Vagina (tissue), 2 donors: Measurements from ENCODE around the gene TAF15. TPM values are rescaled to one million over a fixed set of nuclear protein-coding genes. Genes with fewer than 3 reads are reported as not detected.

Experiments
- DNase-seq, 2 donors: peaks; one replicate each; pipeline ENCODE4 v3.0.0-alpha.2; 2017; ENCODE audit errors: extremely low spot score in 2 of 2
- H3K27ac ChIP-seq: fragments of 200-600 bp; sonication (generic); one replicate; pipeline ENCODE4 v1.5.1; 2019
- H3K27me3 ChIP-seq: fragments of 200-600 bp; sonication (generic); one replicate; pipeline ENCODE4 v1.5.1; 2019
- H3K36me3 ChIP-seq, 2 donors: fragments of 200-600 bp; sonication (generic); one replicate each; pipeline ENCODE4 v1.5.1; 2017 to 2019
- H3K4me1 ChIP-seq: fragments of 200-600 bp; sonication (generic); one replicate; pipeline ENCODE4 v1.5.1; 2019
- H3K4me3 ChIP-seq, 2 donors: fragments of 200-600 bp; sonication (generic); 1 replicate in 1 of 2; 2 replicates in 1 of 2; pipeline ENCODE4 v1.5.1; 2016 to 2019
- H3K9me3 ChIP-seq: fragments of 200-600 bp; sonication (generic); one replicate; pipeline ENCODE4 v1.5.1; 2019
- POLR2A ChIP-seq, 2 donors: fragments of 450-650 bp; IDR thresholded peaks; one replicate each; pipeline ENCODE4 v1.6.1; 2017; ENCODE audit warnings: antibody characterized with exemption in 2 of 2, mild to moderate bottlenecking in 2 of 2, moderate library complexity in 2 of 2
- POLR2AphosphoS5 ChIP-seq, 2 donors: sonication (generic); formaldehyde crosslinking; IDR thresholded peaks; one replicate each; pipeline ENCODE4 v1.9.0; 2017; ENCODE audit warnings: antibody characterized with exemption in 2 of 2, mild to moderate bottlenecking in 2 of 2, low read depth in 1 of 2; ENCODE audit not compliant: insufficient read depth in 1 of 2
- intact Hi-C: fragments of 100-400 bp; cut with DNase I; formaldehyde crosslinking; loops from one replicate; pipeline ENCODE4 v1.15.1; 2023
- total RNA-seq: library from RNA; depleted of rRNA; stranded (reverse); fragments of >200 nt; gene quantifications from one replicate; pipeline ENCODE4 v1.2.3, GENCODE V29; 2016
- TF ChIP-seq, protein P1 (sequence below), 3 experiments: fragments of 450-650 bp in 2 of 3; fragments of 200-600 bp in 1 of 3; sonication (generic) in 1 of 3; IDR thresholded peaks; one replicate each; pipeline ENCODE4 v1.5.1; 2017 to 2019; ENCODE audit warnings: antibody characterized with exemption in 3 of 3, mild to moderate bottlenecking in 2 of 3, moderate library complexity in 2 of 3

TAF15 gene
- total RNA-seq, 1 donor from 2014 or later = 74.9 TPM

DNA sequence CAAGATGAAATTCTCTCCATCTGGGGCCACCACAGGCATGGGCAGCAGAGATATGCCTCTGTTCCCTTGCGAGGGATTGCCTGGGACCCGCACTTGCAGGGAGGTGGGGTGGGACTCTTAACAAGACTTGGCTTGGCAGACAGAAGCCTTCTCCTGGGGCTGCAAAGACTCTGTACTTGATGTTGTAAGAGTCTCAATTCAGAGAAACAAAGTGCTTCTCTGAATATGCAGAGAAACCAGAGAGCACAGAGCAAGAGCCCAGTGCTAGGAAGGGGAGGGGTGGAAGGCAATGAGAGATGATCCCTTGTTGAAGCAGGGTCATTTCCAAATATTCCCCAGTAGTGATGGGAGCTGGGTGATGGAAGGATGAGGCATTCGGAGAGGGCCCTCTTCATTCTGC lies 16.0 kb upstream of the TAF15 start:
- TF ChIP-seq POLR2A (IDR thresholded peaks at IDR 0.05) = no peak
- TF ChIP-seq, protein P1, sequence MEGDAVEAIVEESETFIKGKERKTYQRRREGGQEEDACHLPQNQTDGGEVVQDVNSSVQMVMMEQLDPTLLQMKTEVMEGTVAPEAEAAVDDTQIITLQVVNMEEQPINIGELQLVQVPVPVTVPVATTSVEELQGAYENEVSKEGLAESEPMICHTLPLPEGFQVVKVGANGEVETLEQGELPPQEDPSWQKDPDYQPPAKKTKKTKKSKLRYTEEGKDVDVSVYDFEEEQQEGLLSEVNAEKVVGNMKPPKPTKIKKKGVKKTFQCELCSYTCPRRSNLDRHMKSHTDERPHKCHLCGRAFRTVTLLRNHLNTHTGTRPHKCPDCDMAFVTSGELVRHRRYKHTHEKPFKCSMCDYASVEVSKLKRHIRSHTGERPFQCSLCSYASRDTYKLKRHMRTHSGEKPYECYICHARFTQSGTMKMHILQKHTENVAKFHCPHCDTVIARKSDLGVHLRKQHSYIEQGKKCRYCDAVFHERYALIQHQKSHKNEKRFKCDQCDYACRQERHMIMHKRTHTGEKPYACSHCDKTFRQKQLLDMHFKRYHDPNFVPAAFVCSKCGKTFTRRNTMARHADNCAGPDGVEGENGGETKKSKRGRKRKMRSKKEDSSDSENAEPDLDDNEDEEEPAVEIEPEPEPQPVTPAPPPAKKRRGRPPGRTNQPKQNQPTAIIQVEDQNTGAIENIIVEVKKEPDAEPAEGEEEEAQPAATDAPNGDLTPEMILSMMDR (IDR thresholded peaks at IDR 0.05) = no peak
- no peak for TF ChIP-seq POLR2AphosphoS5 (IDR thresholded peaks at IDR 0.05; ENCODE audit: insufficient read depth in 1 of 2, low read depth in 1 of 2)
- Histone ChIP-seq H3K4me3 (no peak overlapping the region), H3K9me3 (no peaks in the 10 kb centered on the region), H3K27me3 (no peaks in the 10 kb centered on the region), H3K4me1 (peaks cover 15% of the 10 kb centered on the region), H3K27ac (no peak overlapping the region), H3K36me3 (no peaks in the 10 kb centered on the region)
- peak in 1 of 2 donors; percentile 37 for DNase-seq
- intact Hi-C loops = no loop called here

DNA sequence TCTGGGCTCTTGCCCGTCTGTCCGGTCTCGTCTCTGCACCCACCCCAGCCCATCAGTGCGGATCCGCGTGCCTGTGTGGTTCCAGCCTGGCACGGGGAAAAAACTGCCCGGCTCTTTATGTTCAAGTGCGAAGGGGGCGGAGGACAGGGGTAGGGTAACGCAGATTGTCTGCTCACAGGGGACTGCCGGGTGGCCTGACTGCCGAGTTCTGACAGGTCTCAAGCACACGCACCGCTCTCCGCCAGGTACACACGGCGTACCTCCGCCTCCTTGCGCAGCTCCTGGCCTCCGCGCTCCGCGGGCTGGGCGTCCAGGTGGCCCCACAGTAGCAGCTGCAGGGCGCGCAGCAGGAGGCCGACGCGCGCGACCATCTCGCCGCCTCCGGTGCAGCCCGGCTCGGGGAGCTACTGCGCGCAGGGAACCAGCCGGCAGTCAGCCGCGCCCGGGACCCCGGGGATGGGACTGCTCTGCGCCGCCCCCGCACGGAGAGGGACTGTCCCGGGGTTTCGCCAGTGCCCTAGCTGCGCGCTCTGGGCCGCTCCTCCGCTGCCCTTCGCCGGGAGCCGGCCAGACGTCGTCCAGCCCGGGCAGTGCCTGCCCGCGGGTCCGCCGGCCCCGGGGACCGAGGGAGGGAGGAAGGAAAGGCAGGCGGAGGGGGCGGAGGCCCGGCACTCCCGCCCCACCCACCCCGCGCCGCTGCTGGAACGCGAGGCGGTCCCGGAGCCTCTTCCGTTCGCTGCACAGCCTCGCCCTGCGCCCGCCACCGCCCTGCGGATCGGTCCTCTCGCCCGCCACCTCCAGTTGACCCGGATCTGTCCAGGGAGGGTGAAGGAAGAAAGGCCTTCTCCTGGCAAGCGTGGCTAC lies 14.0 kb upstream of the TAF15 start, which contains the start of gene MMP28:
TSS of gene MMP28 (minus strand) at position 635 of the 864 bp plus-strand sequence. CDS start at position 371, 264 bp downstream.
- Histone ChIP-seq H3K36me3 (no peaks in the 10 kb centered on the region), H3K4me3 (peak within 1 kb of the TSS; percentile 55 to 62), H3K4me1 (peaks cover 11% of the 10 kb centered on the region), H3K27me3 (no peaks in the 10 kb centered on the region), H3K9me3 (no peaks in the 10 kb centered on the region), H3K27ac (no peak within 1 kb of the TSS)
- intact Hi-C loops = no loop called here
- TF ChIP-seq POLR2AphosphoS5 (IDR thresholded peaks at IDR 0.05; ENCODE audit: insufficient read depth in 1 of 2, low read depth in 1 of 2) = no peak
- TF ChIP-seq, protein P1 (IDR thresholded peaks at IDR 0.05) = no peak
- TF ChIP-seq POLR2A (IDR thresholded peaks at IDR 0.05) = no peak
- peak in 1 of 2 donors; percentile 46 for DNase-seq

DNA sequence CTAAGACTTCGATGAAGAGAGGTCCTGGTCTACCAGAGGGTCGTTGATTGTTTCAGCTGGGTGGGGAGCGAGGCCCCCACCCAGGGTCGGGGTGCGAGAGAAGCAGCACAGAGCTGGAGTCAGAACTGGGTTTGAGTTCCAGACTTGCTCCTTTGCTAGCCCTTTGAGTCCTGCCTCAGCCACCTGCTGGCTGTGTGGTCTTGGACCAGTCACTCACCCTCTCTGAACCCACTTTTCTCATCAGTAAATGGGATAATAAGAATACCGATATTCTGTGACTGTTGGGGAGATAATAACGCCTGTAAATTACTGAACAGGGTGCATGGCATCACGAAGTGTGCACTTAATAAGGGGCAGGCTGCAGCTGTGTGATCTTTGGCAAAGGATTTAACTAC lies 13.4 kb upstream of the TAF15 start:
- Histone ChIP-seq H3K4me3 (peak overlapping the region; percentile 55 to 62), H3K27ac (no peak overlapping the region), H3K36me3 (no peaks in the 10 kb centered on the region), H3K4me1 (peaks cover 15% of the 10 kb centered on the region), H3K27me3 (no peaks in the 10 kb centered on the region), H3K9me3 (no peaks in the 10 kb centered on the region)
- TF ChIP-seq, protein P1 (IDR thresholded peaks at IDR 0.05) = no peak
- no peak for TF ChIP-seq POLR2AphosphoS5 (IDR thresholded peaks at IDR 0.05; ENCODE audit: insufficient read depth in 1 of 2, low read depth in 1 of 2)
- TF ChIP-seq POLR2A (IDR thresholded peaks at IDR 0.05) = no peak
- DNase-seq = peak in 1 of 2 donors; percentile 61
- intact Hi-C loops = no loop called here

DNA sequence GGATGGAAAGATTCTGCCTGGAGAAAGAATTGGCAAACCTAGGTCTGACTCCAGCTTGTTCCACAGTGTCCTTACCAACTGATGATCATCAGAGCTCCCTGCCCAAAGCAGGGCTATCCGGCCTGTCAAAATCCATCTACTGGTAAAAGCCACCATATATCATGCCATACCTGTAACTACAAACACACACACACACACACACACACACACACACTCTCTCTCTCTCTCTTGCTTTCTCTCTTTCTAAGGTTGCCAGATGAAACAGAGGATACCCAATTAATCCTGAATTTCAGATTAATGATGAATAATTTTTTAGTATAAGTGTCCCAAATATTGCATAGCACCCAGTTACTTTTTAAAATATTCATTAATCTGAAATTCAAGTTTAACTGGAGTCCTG lies 12.3 kb upstream of the TAF15 start:
- no peak overlapping the region for H3K27ac ChIP-seq
- H3K27me3 ChIP-seq = no peaks in the 10 kb centered on the region
- no peak overlapping the region for H3K4me3 ChIP-seq
- DNase-seq = peak in 1 of 2 donors; percentile 43
- intact Hi-C loops = no loop called here
- H3K4me1 ChIP-seq = peaks cover 25% of the 10 kb centered on the region
- no peak for TF ChIP-seq POLR2A (IDR thresholded peaks at IDR 0.05)
- TF ChIP-seq, protein P1 (IDR thresholded peaks at IDR 0.05) = no peak
- no peak for TF ChIP-seq POLR2AphosphoS5 (IDR thresholded peaks at IDR 0.05; ENCODE audit: insufficient read depth in 1 of 2, low read depth in 1 of 2)
- H3K36me3 ChIP-seq = no peaks in the 10 kb centered on the region
- H3K9me3 ChIP-seq = no peaks in the 10 kb centered on the region

DNA sequence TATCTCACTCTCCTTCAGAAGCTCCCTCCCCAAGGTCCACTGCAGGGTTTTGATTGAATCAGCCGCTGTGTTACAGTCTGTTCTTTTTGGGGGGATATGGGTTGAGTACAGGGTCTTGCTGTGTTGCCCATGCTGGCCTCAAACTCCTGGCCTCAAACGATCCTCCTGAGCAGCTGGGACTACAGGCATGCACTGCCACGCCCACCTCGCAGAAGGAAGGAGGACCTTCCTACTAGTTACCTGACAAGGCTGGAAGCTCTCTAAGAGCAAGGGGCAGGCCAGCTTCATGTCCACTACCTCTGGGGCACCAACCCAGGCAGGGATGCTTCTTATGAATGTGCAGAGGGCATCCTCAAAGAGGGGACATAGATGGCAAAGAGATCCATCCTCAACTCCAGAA lies 11.9 kb upstream of the TAF15 start:
- Histone ChIP-seq H3K27me3 (no peaks in the 10 kb centered on the region), H3K9me3 (no peaks in the 10 kb centered on the region), H3K36me3 (no peaks in the 10 kb centered on the region), H3K4me3 (no peak overlapping the region), H3K27ac (no peak overlapping the region), H3K4me1 (peaks cover 26% of the 10 kb centered on the region)
- peak in 1 of 2 donors; percentile 77 for DNase-seq
- intact Hi-C loops = no loop called here
- TF ChIP-seq, protein P1 (IDR thresholded peaks at IDR 0.05) = no peak
- TF ChIP-seq POLR2A (IDR thresholded peaks at IDR 0.05) (no peak), POLR2AphosphoS5 (IDR thresholded peaks at IDR 0.05; ENCODE audit: insufficient read depth in 1 of 2, low read depth in 1 of 2) (no peak)
